GM19193 (cell line): Measurements from ENCODE around the gene ZSWIM7.

Experiments
- POLR2A ChIP-seq: IDR thresholded peaks from 4 replicates; pipeline ENCODE4 v1.6.1; 2011; ENCODE audit not compliant: insufficient read depth, insufficient read length; ENCODE audit errors: extremely low read depth

Gene ZSWIM7

GRCh38 chr17:15952916-15953790, 46.4 kb downstream of the ZSWIM7 start:
- no peak for TF ChIP-seq POLR2A

DNA sequence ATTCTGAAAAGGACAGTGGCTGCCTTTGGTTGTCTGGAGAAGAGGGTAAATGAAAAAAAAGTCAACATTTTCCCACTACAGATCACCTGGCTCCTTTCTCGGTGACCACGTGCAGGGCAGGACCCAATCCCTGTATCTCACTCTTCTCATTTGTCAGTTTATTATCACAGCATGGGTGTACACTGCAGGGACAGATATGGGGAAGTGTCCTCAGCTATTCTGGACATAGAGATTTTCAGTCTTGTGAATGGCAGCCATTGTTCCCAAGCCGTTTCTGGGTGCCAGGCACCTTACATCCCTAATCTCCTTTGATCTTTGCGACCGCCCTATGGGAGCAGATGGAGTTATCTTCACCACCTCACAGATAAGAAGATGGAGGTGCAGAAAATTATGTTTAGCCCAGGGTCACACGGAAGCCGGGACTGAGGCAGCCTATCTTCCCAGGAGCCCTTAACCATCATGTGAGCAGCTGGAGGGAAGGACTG, 47.4 kb downstream of the ZSWIM7 start:
- TF ChIP-seq POLR2A: no peak

DNA sequence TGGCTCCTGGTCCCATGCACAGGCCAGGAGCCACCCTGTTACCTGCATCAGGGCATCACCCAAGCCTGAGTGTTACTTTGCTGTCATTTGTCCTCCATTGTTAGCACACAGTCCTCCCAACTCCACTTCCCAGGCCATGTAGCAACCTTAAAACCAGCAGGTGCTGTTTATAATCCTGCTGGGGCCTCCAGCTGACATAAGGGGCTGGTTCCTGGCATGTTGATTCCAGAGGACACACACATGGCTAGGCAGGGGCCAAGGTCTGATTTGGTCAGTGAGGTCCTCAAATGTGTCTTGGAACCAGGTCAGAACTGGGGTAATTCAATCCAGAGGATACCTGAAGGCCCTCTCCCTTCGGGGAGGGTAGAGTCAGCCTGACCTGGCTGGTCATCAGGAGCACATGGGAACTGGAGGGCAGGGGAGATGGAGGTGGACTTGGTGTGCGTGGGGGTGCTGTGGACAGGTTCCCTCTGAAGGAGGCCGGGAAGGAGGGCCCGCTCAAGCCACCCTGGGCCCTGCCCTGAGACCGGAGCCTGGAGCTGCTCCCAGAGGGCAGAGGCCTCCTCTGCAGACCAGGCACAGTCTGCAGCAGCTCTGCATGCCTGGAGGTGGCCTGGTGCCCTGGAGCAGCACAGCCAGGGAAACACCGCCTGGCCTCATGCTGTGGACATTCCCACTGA, 48.0 kb downstream of the ZSWIM7 start:
- no peak for TF ChIP-seq POLR2A

DNA sequence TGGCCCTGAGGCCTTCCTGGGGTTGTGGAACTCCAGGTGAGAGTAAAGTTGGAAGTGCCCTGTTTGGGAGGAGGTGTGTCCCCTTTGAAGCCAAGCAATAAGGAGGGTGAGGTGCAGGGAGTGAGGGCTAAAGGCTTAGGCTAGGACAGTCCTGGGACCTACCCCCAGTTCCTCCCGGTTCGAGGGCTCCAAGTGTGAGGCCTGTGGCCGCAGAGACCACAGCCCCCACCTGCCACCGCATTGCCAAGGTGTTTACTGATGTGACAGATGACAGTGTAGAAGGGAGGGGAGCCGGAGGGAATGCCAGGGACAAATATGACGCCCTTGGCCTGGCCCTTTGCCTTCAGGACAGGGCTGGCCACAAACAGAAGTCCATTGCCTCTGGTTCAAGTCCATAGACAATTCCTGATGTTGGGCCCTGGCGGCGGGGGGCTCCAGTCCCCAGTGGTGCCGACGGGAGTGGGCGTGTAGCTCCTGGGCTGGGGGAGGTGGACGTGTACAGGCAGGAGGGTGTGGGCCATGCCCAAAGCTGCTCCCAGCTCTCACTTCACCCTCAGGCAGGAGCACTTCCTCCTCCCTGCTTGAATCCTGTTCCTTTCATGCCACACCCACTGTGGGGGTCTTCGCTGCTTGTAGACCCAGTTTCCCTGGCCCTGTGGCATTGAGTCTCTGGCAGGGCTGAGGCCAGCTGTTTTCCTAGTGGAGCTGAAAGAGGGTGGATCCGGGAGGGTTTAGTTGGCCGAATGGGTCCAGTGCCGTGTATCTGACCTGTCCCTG, 51.3 kb downstream of the ZSWIM7 start:
- TF ChIP-seq POLR2A: no peak

DNA sequence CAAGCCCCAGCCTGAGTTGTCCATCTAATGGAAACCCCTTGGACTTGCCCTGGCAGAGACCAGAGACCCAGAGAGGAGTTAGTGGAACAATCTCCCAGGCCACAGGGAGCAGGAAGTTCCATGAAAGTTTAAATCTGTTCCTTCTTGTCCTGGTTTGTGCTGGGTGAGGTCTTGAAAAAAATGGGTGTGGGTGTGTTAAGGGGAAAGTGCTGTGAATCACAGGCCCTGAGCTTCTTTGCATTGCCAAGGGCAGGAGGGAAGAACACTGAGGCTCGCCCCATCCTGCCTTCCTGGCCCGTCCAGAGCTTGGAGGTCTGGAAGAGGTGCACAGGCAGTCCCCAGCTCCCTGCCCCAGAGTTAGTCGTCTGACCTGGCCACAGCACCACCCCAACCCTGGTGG, 52.2 kb downstream of the ZSWIM7 start:
- no peak for TF ChIP-seq POLR2A

DNA sequence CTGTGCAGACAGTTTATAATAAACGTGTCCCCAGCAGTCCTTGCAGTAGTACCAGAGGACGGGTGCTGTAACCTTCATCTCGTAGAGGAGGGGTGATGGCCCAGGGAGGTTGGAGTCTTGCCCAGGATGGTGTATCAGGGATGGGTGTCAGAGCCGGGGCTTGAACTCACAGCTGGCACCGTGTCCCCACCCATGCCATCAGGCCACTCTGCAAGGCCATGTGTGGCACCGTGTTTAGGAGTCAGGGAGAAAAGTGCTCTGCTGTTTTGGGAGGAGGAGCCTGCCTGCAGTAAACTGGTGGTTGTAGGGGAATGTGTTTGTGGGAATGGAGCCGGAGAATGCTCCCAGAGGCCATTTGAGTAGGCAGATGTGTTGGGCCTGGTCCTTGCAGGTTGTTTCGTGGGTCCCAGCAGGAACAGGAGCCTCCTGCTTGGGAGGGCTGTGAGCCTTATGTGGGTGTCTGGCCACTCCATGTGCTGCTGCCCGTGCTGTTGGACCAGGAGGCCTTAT, 52.8 kb downstream of the ZSWIM7 start:
- TF ChIP-seq POLR2A: no peak

DNA sequence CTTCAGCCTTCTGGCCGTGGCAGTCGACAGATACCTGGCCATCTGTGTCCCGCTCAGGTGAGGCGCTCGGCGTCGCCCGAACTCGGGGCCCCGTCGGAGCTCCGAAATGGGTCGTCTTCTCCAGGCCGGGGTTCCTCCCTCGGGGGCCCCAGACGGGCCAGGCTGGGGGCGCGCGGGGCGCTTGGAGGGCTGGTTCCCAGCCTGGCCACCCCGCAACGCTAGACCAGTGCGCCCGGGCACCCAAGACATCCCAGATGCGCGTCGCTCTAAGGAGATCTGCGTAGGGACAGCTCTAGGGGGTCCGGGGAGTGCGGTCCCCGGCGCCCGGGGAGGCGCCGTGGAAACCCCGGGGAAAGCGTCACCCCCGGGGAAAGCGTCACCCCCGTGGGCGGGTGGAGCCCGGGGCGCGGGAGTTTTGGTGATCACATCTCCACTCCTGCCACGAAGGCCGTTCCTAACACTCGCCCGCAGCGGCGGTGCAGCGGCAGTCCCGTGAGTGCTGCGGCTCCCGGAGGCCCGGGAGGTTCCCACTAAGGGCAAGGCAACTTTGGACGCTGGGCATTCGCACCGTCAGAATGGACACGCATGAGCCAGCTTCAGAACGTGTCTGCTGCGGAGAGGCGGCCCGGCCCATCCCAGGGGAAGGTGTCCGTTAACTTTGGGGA, 53.8 kb downstream of the ZSWIM7 start:
- TF ChIP-seq POLR2A: no peak

- TF ChIP-seq POLR2A: no peak
These were observed 54.6 kb downstream of the ZSWIM7 start, which contains the start of gene ADORA2B for GRCh38 chr17:15944759-15945526. ADORA2B (plus strand) TSS chr17:15945130; CDS start chr17:15945249, 119 bp downstream.

- no peak for TF ChIP-seq POLR2A
These were observed 55.3 kb downstream of the ZSWIM7 start for GRCh38 chr17:15943971-15944758.

DNA sequence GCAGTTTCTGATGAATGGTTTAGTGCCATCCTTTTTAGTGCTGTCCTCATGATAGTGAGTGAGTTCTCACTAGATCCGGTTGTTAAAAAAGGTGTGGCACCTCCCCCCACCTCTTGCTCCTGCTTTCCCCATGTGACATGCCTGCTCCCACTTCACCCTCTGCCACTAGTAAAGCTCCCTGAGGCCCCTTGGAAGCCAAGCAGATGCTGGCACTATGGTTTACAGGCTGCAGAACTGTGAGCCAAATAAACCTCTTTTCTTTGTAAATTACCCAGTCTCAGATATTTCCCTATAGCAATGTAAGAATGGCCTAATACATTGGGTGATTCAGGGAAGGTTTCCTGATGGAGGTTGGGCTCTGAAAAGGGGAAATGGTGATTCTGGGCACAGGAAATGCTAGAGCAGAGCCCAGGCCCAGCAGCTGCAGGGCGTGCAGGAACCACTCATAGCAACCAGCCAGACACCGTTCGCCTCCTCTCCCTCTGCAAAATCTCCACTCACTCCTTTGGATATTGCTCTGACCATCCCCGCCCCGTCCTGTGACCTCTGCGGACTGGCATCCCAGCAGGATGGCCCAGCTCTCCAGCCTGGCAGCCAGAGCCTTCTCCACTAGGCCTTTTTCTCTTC, 57.2 kb downstream of the ZSWIM7 start:
- no peak for TF ChIP-seq POLR2A

- no peak for TF ChIP-seq POLR2A
These were observed 57.7 kb downstream of the ZSWIM7 start for GRCh38 chr17:15941781-15942180.

DNA sequence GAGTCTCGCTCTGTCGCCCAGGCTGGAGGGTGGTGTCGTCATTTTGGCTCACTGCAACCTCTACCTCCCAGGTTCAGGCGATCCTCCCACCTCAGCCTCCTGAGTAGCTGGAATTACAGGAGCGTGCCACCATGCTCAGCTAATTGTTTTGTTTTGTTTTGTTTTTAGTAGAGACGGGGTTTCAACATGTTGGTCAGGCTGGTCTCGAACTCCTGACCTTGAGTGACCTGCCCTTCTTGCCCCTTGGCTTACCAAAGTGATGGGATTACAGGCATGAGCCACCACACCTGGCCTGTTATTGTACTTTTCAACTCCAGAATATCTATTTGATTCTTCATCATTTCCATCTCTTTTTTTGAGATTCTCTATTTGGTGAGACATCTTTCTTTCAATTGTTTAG, 63.6 kb downstream of the ZSWIM7 start:
- TF ChIP-seq POLR2A: no peak
